GM19372 (cell line): ENCODE results near the gene AFAP1L1.
"Not testable (repeated sequence)": the region's sequence is repeated elsewhere in the genome, so short reads cannot be mapped to it uniquely, and the experiment has no call there.

Source experiments
- ATAC-seq: cut with Tn5 transposase; IDR thresholded peaks from one replicate; pipeline ENCODE4 v1.9.1; 2021; ENCODE audit warnings: mild to moderate bottlenecking, low read depth, moderate library complexity; ENCODE audit not compliant: unreplicated experiment

AFAP1L1 gene

GRCh38 chr5:149260761-149261160, 10.9 kb upstream of the AFAP1L1 start:
- no peak for ATAC-seq

GRCh38 chr5:149261246-149261645, 10.4 kb upstream of the AFAP1L1 start:
- no peak for ATAC-seq

GRCh38 chr5:149262315-149262714, 9.3 kb upstream of the AFAP1L1 start:
- no peak for ATAC-seq

GRCh38 chr5:149264439-149265067, 7.1 kb upstream of the AFAP1L1 start:
- ATAC-seq, result peak; percentile 86

- no peak for ATAC-seq
These were observed 6.6 kb upstream of the AFAP1L1 start for GRCh38 chr5:149265068-149265465.

GRCh38 chr5:149265597-149265996, 6.1 kb upstream of the AFAP1L1 start:
- no peak for ATAC-seq

- no peak for ATAC-seq
These were observed 4.3 kb upstream of the AFAP1L1 start for GRCh38 chr5:149267241-149267973.

GRCh38 chr5:149268928-149269557, 2.6 kb upstream of the AFAP1L1 start:
- peak; percentile 52 for ATAC-seq

- ATAC-seq, result no peak
These were observed 404 bp upstream of the AFAP1L1 start for GRCh38 chr5:149271195-149271715.

- ATAC-seq, result not testable (repeated sequence)
These were observed 1.1 kb downstream of the AFAP1L1 start for GRCh38 chr5:149272781-149273180.

- no peak for ATAC-seq
These were observed 1.6 kb downstream of the AFAP1L1 start for GRCh38 chr5:149273237-149273636.

GRCh38 chr5:149273950-149274349, 2.3 kb downstream of the AFAP1L1 start:
- no peak for ATAC-seq

GRCh38 chr5:149274939-149275338, 3.3 kb downstream of the AFAP1L1 start:
- no peak for ATAC-seq

- no peak for ATAC-seq
These were observed 6.1 kb downstream of the AFAP1L1 start for GRCh38 chr5:149277801-149278200.

- ATAC-seq, result no peak
These were observed 7.0 kb downstream of the AFAP1L1 start for GRCh38 chr5:149278451-149279210.

GRCh38 chr5:149279661-149280060, 8.0 kb downstream of the AFAP1L1 start:
- no peak for ATAC-seq

- no peak for ATAC-seq
These were observed 8.5 kb downstream of the AFAP1L1 start for GRCh38 chr5:149280124-149280523.

GRCh38 chr5:149280802-149281201, 9.1 kb downstream of the AFAP1L1 start:
- ATAC-seq, result no peak

- ATAC-seq, result no peak
These were observed 10.6 kb downstream of the AFAP1L1 start for GRCh38 chr5:149282027-149282965.

GRCh38 chr5:149282966-149283332, 11.3 kb downstream of the AFAP1L1 start:
- no peak for ATAC-seq
